WERI-Rb-1 (cell line): ENCODE data around the gene CD69.

Source experiments
- DNase-seq: peaks from one replicate; pipeline ENCODE4 v3.0.0-alpha.2; 2020
- H3K27ac ChIP-seq: fragments of 250-450 bp; sonication (Bioruptor Pico); 2 replicates; pipeline ENCODE4 v1.5.1; 2020; ENCODE audit warnings: mild to moderate bottlenecking, moderate library complexity
- H3K27me3 ChIP-seq: fragments of 250-450 bp; sonication (Bioruptor Pico); 2 replicates; pipeline ENCODE4 v1.5.1; 2021; ENCODE audit warnings: mild to moderate bottlenecking, low read depth, moderate library complexity; ENCODE audit not compliant: insufficient read depth, severe bottlenecking
- H3K36me3 ChIP-seq: fragments of 250-450 bp; sonication (Bioruptor Pico); 2 replicates; pipeline ENCODE4 v1.5.1; 2020; ENCODE audit warnings: mild to moderate bottlenecking, moderate library complexity
- H3K4me3 ChIP-seq: 2 replicates; pipeline ENCODE4 v1.5.1; 2011; ENCODE audit warnings: low read depth, mild to moderate bottlenecking, control low read depth, low read length
- H3K9me3 ChIP-seq: fragments of 250-450 bp; sonication (Bioruptor Pico); 2 replicates; pipeline ENCODE4 v1.5.1; 2021; ENCODE audit warnings: mild to moderate bottlenecking, moderate library complexity; ENCODE audit not compliant: severe bottlenecking
- CTCF ChIP-seq: IDR thresholded peaks from 2 replicates; pipeline ENCODE4 v1.5.1; 2011; ENCODE audit warnings: low read depth, mild to moderate bottlenecking, control low read depth, inconsistent platforms, low read length

CD69 gene

DNA sequence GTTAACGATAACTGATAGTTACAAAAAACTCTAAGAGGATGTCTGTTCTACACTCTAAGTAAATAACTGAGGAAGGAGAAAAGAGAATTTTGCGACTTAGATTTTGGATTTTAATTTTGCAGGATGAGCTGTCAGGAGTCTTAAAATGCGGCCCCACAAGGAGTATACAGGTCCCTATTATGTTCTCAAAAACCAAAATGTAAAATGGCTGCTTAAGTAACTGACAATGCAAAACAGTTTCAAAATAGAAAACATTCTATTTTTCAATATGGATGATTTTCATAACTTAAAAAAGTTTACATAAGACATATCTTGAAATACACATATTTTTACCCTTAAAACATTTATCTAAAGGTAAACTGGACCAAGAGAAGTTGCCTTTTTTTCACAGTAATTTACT is 2.6 kb downstream of the CD69 start:
- DNase-seq, result no peak
- Histone ChIP-seq H3K4me3 (no peak overlapping the region), H3K27ac (no peak overlapping the region), H3K27me3 (no peaks in the 10 kb centered on the region), H3K36me3 (no peaks in the 10 kb centered on the region), H3K9me3 (no peaks in the 10 kb centered on the region)
- no peak for TF ChIP-seq CTCF

- Histone ChIP-seq H3K27ac (no peak overlapping the region), H3K4me3 (no peak overlapping the region), H3K36me3 (no peaks in the 10 kb centered on the region), H3K27me3 (no peaks in the 10 kb centered on the region), H3K9me3 (no peaks in the 10 kb centered on the region)
- no peak for DNase-seq
- no peak for TF ChIP-seq CTCF
Observed at GRCh38 chr12:9757433-9758025, 3.2 kb downstream of the CD69 start.

GRCh38 chr12:9756706-9757105 is 4.0 kb downstream of the CD69 start:
- no peak for TF ChIP-seq CTCF
- DNase-seq, result no peak
- H3K9me3 ChIP-seq, result no peaks in the 10 kb centered on the region
- no peak overlapping the region for H3K27ac ChIP-seq
- no peak overlapping the region for H3K4me3 ChIP-seq
- H3K36me3 ChIP-seq, result no peaks in the 10 kb centered on the region
- no peaks in the 10 kb centered on the region for H3K27me3 ChIP-seq

DNA sequence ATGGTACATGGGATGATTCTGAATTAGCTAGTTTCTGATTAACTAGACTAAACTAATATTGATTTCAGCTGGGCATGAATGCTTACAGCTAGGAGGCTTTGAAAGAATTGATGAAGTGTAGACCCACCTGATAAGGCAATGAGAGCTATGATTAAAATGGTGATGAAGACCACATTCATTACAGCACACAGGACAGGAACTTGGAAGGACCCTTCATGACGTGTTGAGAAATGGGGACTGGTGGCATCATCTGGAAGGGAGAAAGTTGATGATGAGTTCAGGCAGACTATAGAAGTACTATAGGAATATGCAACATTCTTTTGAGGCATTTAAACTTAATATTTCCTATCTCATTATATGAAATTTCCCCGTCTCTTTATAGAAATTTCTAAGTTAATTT is 4.5 kb downstream of the CD69 start:
- Histone ChIP-seq H3K9me3 (no peaks in the 10 kb centered on the region), H3K4me3 (no peak overlapping the region), H3K27ac (no peak overlapping the region), H3K36me3 (no peaks in the 10 kb centered on the region), H3K27me3 (no peaks in the 10 kb centered on the region)
- TF ChIP-seq CTCF, result no peak
- no peak for DNase-seq

- no peak for TF ChIP-seq CTCF
- H3K27ac ChIP-seq, result no peak overlapping the region
- DNase-seq, result no peak
- no peaks in the 10 kb centered on the region for H3K9me3 ChIP-seq
- no peaks in the 10 kb centered on the region for H3K36me3 ChIP-seq
- no peaks in the 10 kb centered on the region for H3K27me3 ChIP-seq
- no peak overlapping the region for H3K4me3 ChIP-seq
Observed at GRCh38 chr12:9755567-9755966, 5.1 kb downstream of the CD69 start.

- no peak for TF ChIP-seq CTCF
- DNase-seq, result no peak
- Histone ChIP-seq H3K36me3 (no peaks in the 10 kb centered on the region), H3K27ac (no peak overlapping the region), H3K4me3 (no peak overlapping the region), H3K27me3 (no peaks in the 10 kb centered on the region), H3K9me3 (no peaks in the 10 kb centered on the region)
Observed at GRCh38 chr12:9755035-9755434, 5.7 kb downstream of the CD69 start.
